IPS-NIHi7 (cell line): Measurements from ENCODE around the gene TMA7B.
A peak's percentile ranks its signal among the peaks of the same experiment; 100 is the strongest.

ENCODE experiments used
- DNase-seq: peaks from one replicate; pipeline ENCODE4 v3.0.0; 2012; ENCODE audit warnings: mixed read lengths; ENCODE audit errors: extremely low spot score

The TMA7B gene

DNA sequence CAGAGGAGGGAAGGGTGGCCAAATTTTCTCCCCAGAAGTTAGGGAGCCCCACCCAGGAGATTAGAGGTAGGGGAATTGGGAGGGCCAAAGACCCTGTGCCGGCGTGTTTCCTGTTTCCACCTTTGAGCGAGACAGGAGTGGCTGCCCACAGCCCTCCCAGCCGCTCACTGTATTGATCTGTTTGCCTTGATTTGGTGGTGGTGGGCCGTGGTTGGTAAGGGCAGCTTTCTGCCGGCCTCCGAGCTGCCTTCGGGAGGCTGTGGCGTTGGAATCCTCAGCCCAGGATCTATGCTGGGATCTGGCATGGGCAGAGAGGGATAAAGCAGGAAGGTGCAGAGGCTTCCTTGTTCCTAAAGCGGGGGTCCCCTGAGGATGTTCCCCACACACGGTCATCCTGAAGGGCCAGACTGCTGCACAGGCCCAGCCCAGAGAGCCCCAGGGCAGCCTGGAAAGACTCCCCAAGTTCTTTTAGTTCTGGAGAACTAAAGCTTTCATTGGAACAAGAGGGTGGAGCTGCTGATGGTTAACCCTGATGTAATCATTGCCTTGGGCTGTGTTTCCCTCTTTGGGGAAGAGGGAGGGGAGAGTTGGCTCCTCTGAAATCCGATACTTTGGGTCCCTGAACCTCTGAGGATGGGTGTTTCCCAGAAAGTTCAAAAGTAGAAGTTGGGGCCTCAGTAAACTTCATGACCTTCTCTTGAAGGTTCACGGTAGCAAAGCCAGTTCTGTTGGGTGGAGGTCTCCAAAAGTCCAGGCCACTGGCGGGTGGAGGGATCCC, 41.8 kb downstream of the TMA7B start:
- peak; percentile 62 for DNase-seq

DNA sequence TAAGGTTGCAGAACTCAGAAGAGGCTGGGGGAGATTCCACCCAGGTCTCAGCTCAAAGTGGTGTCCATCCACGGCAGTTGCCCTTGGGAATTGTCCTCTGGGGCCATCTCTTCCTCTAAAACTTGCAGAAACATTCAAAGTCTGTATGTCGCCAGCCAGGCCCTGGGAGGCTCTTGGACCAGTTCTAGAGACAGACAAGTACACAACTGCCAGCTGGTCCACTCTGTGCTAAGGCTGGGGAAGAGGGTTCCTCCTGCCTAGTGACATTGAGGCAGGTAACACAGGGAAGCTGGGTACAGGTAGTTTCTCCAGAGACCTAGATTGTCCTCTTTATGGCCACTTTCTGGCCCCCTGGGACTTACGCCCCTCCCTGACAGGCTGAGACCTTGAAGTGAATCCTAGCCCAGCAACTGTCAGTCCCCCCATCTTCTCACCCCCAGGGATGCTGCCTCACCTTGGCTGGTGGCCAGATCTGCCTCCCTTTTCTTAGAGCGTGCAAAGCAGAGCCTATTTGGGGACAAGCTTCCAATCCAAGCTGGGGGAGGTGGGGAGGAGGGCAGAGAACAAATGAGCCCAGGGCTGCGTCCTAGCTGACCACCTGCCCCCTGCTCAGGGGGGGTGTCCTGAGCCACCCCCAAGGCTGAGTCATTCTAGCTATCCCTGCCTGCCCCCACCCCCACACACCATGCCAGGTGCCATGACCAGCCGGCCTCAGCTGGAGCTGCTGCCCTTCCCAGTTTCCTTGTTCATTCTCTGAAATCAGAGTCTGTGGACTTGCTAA, 42.9 kb downstream of the TMA7B start:
- no peak for DNase-seq

DNA sequence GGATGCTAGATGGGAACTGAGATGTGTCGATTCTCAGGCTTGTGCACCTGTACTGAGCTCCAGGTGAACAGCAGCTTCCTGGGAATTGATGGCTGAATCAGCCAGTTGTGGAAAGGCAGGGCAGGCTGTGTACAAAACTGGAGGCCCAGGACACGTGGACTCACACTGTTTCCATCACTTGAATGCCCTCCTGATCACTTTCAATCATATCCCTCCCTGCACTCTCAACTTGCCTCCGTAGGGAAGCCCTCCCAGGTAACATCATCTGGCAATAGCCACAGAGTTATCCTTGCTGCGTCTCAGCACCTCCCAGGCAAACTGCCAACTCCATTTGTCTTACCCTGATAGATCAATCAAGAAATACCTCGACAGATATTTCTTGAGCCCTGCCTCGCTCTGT, 44.6 kb downstream of the TMA7B start:
- DNase-seq = no peak

GRCh38 chr22:40006641-40007040, 46.4 kb downstream of the TMA7B start:
- no peak for DNase-seq

GRCh38 chr22:40007853-40008710, 47.9 kb downstream of the TMA7B start:
- DNase-seq = no peak

- DNase-seq = no peak
Measured at GRCh38 chr22:40008726-40009291, 48.6 kb downstream of the TMA7B start.

DNA sequence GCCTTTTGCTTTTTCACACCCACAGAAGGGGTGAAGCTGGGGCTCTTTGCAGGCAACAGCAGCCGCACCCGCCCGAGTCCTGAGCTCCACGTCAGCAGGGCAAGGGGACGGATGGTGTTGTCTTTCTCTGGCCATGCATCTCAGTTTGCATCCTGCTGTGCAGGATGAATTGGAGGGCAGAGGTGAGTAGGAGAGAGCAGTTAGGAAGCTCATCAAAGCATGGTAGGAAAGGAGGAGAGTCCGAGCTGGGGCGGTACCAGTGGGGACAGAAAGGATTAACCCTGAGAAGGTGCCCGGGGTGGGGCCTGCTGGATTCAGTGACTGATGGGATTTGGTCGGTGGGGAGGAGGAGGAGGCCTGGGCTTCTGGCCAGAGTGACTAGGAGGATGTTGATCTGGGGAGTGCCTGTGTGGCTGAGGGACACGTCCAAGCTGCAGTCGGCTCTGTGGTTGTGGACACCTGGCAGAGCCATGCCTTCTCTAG, 49.1 kb downstream of the TMA7B start:
- peak; percentile 71 for DNase-seq

DNA sequence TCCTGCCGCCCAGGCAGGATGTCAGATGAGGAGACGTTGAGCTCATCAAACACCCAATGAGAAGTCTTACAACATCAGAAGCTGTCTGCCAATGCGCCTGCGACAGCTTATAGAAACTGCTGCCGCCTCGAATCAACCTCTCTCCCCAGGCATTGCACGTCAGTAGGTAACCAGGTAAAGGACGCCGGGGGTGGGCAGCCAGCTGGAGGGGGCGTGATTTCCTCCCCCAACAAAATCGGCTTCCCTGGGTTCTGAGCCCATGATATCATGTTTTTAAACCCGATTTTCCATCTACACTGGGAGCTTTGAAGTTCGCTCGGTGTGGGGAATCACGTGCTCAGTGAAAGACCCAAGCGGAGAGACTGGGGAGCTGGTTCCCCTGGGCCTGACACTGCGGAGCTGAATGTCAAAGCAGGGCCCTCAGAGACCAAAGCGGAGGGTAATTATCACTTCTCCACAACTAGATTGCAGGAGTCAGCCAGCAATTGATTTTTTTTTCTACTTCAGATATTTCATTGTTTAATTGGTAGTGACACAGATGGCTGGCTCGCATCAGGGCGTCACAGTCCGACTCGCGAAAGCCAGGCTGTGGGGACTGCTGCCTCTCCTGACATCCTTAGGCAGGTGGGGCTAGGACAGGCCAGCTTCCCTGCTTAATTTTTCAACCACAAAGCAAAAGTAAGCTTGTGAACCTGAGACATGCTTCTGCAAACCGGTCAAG, 49.9 kb downstream of the TMA7B start:
- DNase-seq = no peak

GRCh38 chr22:40010746-40011145, 50.5 kb downstream of the TMA7B start:
- no peak for DNase-seq
